OCI-LY1 (cell line): ENCODE data around the gene CFAP61.

Experiments
- CTCF ChIP-seq: fragments of 200-600 bp; sonication (generic), shearing (Covaris generic); IDR thresholded peaks from 2 replicates; pipeline ENCODE4 v1.5.1; 2017; ENCODE audit warnings: mild to moderate bottlenecking, antibody characterized with exemption, low read length, moderate library complexity, mixed read lengths
- EZH2 ChIP-seq: fragments of 200-600 bp; sonication (generic), shearing (Covaris generic); IDR thresholded peaks from 2 replicates; pipeline ENCODE4 v1.8.0; 2017; ENCODE audit warnings: borderline replicate concordance, mixed run types, mild to moderate bottlenecking, antibody characterized with exemption, low read length, moderate library complexity, mixed read lengths

GRCh38 chr20:20342066-20342465 is 289.7 kb downstream of the CFAP61 start:
- no peak for TF ChIP-seq CTCF
- no peak for TF ChIP-seq EZH2
